Calu3 (cell line): ENCODE results near the gene IGFBP7. TPM values are rescaled to one million over a fixed set of nuclear protein-coding genes. Genes with fewer than 3 reads are reported as not detected.

Experiments
- BruUV-seq: library from RNA; stranded (reverse); fragments of 400-500 nt; replicated peaks from 2 replicates; lab custom pipeline; 2021; lab: Mats Ljungman, UMichigan
- CTCF ChIA-PET: fragments of 300-600 bp; sonication (Branson Sonifier 250); formaldehyde crosslinking; loops from one replicate; lab custom pipeline; 2022; ENCODE audit warnings: antibody characterized with exemption; lab: Charles Lee
- DNase-seq: peaks from one replicate; pipeline ENCODE4 v3.0.0; 2022
- H3K27ac Mint-ChIP-seq: one replicate; pipeline ENCODE4 v1.8.0; 2022; ENCODE audit warnings: mixed read lengths; ENCODE audit not compliant: unreplicated experiment
- H3K27me3 Mint-ChIP-seq: one replicate; pipeline ENCODE4 v1.8.0; 2022; ENCODE audit warnings: mixed read lengths; ENCODE audit not compliant: unreplicated experiment
- H3K36me3 Mint-ChIP-seq: one replicate; pipeline ENCODE4 v1.8.0; 2022; ENCODE audit warnings: mild to moderate bottlenecking, moderate library complexity, mixed read lengths; ENCODE audit not compliant: insufficient read depth, unreplicated experiment
- H3K4me1 Mint-ChIP-seq: one replicate; pipeline ENCODE4 v1.8.0; 2022; ENCODE audit warnings: mild to moderate bottlenecking, low read depth, mixed read lengths; ENCODE audit not compliant: unreplicated experiment
- H3K4me3 Mint-ChIP-seq: one replicate; pipeline ENCODE4 v1.8.0; 2022; ENCODE audit warnings: mild to moderate bottlenecking, low read depth, moderate library complexity, mixed read lengths; ENCODE audit not compliant: unreplicated experiment
- H3K9me3 Mint-ChIP-seq: one replicate; pipeline ENCODE4 v1.8.0; 2022; ENCODE audit warnings: low read depth, mixed read lengths; ENCODE audit not compliant: unreplicated experiment
- CTCF ChIP-seq: fragments of 200-600 bp; IDR thresholded peaks from one replicate; pipeline ENCODE4 v1.8.0; 2022; ENCODE audit warnings: antibody characterized with exemption; ENCODE audit not compliant: unreplicated experiment
- intact Hi-C: fragments of 100-400 bp; cut with micrococcal nuclease; formaldehyde crosslinking; loops from one replicate; pipeline ENCODE4 v1.10.0; 2022; ENCODE audit not compliant: unreplicated experiment
- total RNA-seq: library from RNA; stranded (reverse); gene quantifications from 2 replicates; pipeline ENCODE4 v1.2.3, GENCODE V29; 2022

The IGFBP7 gene
- total RNA-seq, 1 experiment from 2014 or later: 20.6 TPM

- CTCF ChIA-PET: no interaction called here
- no peak for DNase-seq
- intact Hi-C loops: no loop called here
- TF ChIP-seq CTCF: no peak
- Mint-ChIP-seq H3K9me3 (no peaks in the 10 kb centered on the region), H3K27ac (no peak overlapping the region), H3K4me1 (no peaks in the 10 kb centered on the region), H3K4me3 (no peak overlapping the region), H3K27me3 (no peaks in the 10 kb centered on the region), H3K36me3 (no peaks in the 10 kb centered on the region)
- BruUV-seq: no TSS peak
Measured at GRCh38 chr4:57041020-57041419, 69.2 kb downstream of the IGFBP7 start.

GRCh38 chr4:57040510-57040909, 69.7 kb downstream of the IGFBP7 start:
- H3K9me3 Mint-ChIP-seq: no peaks in the 10 kb centered on the region
- no peak for TF ChIP-seq CTCF
- H3K27me3 Mint-ChIP-seq: no peaks in the 10 kb centered on the region
- CTCF ChIA-PET: no interaction called here
- intact Hi-C loops: no loop called here
- H3K4me3 Mint-ChIP-seq: no peak overlapping the region
- BruUV-seq: no TSS peak
- H3K4me1 Mint-ChIP-seq: no peaks in the 10 kb centered on the region
- DNase-seq: no peak
- no peak overlapping the region for H3K27ac Mint-ChIP-seq
- H3K36me3 Mint-ChIP-seq: no peaks in the 10 kb centered on the region

- H3K4me1 Mint-ChIP-seq: no peaks in the 10 kb centered on the region
- no peaks in the 10 kb centered on the region for H3K27me3 Mint-ChIP-seq
- intact Hi-C loops: loop anchor here (10.0 kb wide), 1 partner anchor 385 kb away; no protein-coding TSS in a partner anchor
- CTCF ChIA-PET: no interaction called here
- no peak overlapping the region for H3K27ac Mint-ChIP-seq
- BruUV-seq: no TSS peak
- no peak for DNase-seq
- no peak overlapping the region for H3K4me3 Mint-ChIP-seq
- no peaks in the 10 kb centered on the region for H3K9me3 Mint-ChIP-seq
- H3K36me3 Mint-ChIP-seq: no peaks in the 10 kb centered on the region
- TF ChIP-seq CTCF: no peak
Measured at GRCh38 chr4:57039345-57039744, 70.8 kb downstream of the IGFBP7 start.

GRCh38 chr4:57037982-57038604, 72.1 kb downstream of the IGFBP7 start:
- no peaks in the 10 kb centered on the region for H3K9me3 Mint-ChIP-seq
- no peaks in the 10 kb centered on the region for H3K4me1 Mint-ChIP-seq
- peak; percentile 68 for TF ChIP-seq CTCF
- no peak overlapping the region for H3K27ac Mint-ChIP-seq
- intact Hi-C loops: loop anchor here (1.0 to 10.0 kb wide), 2 partner anchors 125 to 387 kb away; no protein-coding TSS in a partner anchor
- H3K4me3 Mint-ChIP-seq: no peak overlapping the region
- no TSS peak for BruUV-seq
- DNase-seq: peak; percentile 79
- H3K27me3 Mint-ChIP-seq: no peaks in the 10 kb centered on the region
- H3K36me3 Mint-ChIP-seq: no peaks in the 10 kb centered on the region
- CTCF ChIA-PET: interaction anchor here (0.7 to 1.3 kb wide), 2 partner anchors 126 to 136 kb away, joined by 3 to 6 read pairs; no protein-coding TSS in a partner anchor
